Astrocyte (in vitro differentiated cells and primary cell): Measurements from ENCODE around the gene SRGAP1. TPM values are rescaled to one million over a fixed set of nuclear protein-coding genes. Genes with fewer than 3 reads are reported as not detected.

Experiments used
- DNase-seq: peaks from one replicate; pipeline ENCODE4 v3.0.0-alpha.2; 2010; ENCODE audit warnings: low read depth
- FAIRE-seq: peaks from 2 replicates; lab custom pipeline; 2011; peaks lifted over from hg19 to GRCh38; lab: Jason Lieb, UNC
- H2AFZ ChIP-seq: 2 replicates; pipeline ENCODE4 v1.6.0; 2012; ENCODE audit warnings: low read depth, low read length, inconsistent platforms
- H3K27ac ChIP-seq: 2 replicates; pipeline ENCODE4 v1.5.1; 2011; ENCODE audit warnings: low read depth, low read length, inconsistent platforms
- H3K27me3 ChIP-seq: 2 replicates; pipeline ENCODE4 v1.6.0; 2011; ENCODE audit warnings: low read length, inconsistent platforms; ENCODE audit not compliant: insufficient read depth
- H3K36me3 ChIP-seq: 2 replicates; pipeline ENCODE4 v1.5.1; 2011; ENCODE audit warnings: low read length, inconsistent platforms; ENCODE audit not compliant: insufficient read depth
- H3K4me1 ChIP-seq: 2 replicates; pipeline ENCODE4 v1.5.1; 2011; ENCODE audit warnings: low read length, inconsistent platforms; ENCODE audit not compliant: insufficient read depth
- H3K4me2 ChIP-seq: 2 replicates; pipeline ENCODE4 v1.6.0; 2012; ENCODE audit warnings: low read length, inconsistent platforms
- H3K4me3 ChIP-seq: 2 replicates; pipeline ENCODE4 v1.5.1; 2011; ENCODE audit warnings: low read depth, mild to moderate bottlenecking, low read length, inconsistent platforms; ENCODE audit not compliant: insufficient read depth
- H3K79me2 ChIP-seq: 2 replicates; pipeline ENCODE4 v1.6.0; 2012; ENCODE audit warnings: mild to moderate bottlenecking, low read length, inconsistent platforms; ENCODE audit not compliant: insufficient read depth
- H3K9ac ChIP-seq: 2 replicates; pipeline ENCODE4 v1.6.0; 2012; ENCODE audit warnings: mild to moderate bottlenecking, low read length, inconsistent platforms
- H3K9me3 ChIP-seq: 2 replicates; pipeline ENCODE4 v1.5.1; 2012; ENCODE audit warnings: low read depth, mild to moderate bottlenecking, low read length, inconsistent platforms; ENCODE audit not compliant: insufficient read depth
- H4K20me1 ChIP-seq: 2 replicates; pipeline ENCODE4 v1.6.0; 2012; ENCODE audit warnings: low read length, inconsistent platforms; ENCODE audit not compliant: insufficient read depth
- H3K27ac Mint-ChIP-seq: one replicate; pipeline ENCODE4 v1.8.0; 2021; ENCODE audit warnings: mild to moderate bottlenecking, mixed read lengths; ENCODE audit not compliant: unreplicated experiment
- H3K27me3 Mint-ChIP-seq: one replicate; pipeline ENCODE4 v1.8.0; 2021; ENCODE audit warnings: low read depth, mixed read lengths; ENCODE audit not compliant: unreplicated experiment
- H3K36me3 Mint-ChIP-seq: one replicate; pipeline ENCODE4 v1.8.0; 2021; ENCODE audit warnings: low read depth, mixed read lengths; ENCODE audit not compliant: unreplicated experiment
- H3K4me1 Mint-ChIP-seq: one replicate; pipeline ENCODE4 v1.8.0; 2021; ENCODE audit warnings: low read depth, mixed read lengths; ENCODE audit not compliant: unreplicated experiment
- H3K4me3 Mint-ChIP-seq: one replicate; pipeline ENCODE4 v1.8.0; 2021; ENCODE audit warnings: mild to moderate bottlenecking, moderate library complexity, mixed read lengths; ENCODE audit not compliant: unreplicated experiment
- H3K9me3 Mint-ChIP-seq: one replicate; pipeline ENCODE4 v1.8.0; 2021; ENCODE audit warnings: mild to moderate bottlenecking, mixed read lengths; ENCODE audit not compliant: unreplicated experiment
- EZH2 ChIP-seq: IDR thresholded peaks from 2 replicates; pipeline ENCODE4 v1.6.1; 2012; ENCODE audit warnings: mild to moderate bottlenecking, low read length, inconsistent platforms; ENCODE audit not compliant: insufficient read depth
- total RNA-seq: library from RNA; stranded (reverse); gene quantifications from 2 replicates; pipeline ENCODE4 v1.2.1, GENCODE V29; 2021
- TF ChIP-seq, protein P1 (sequence below): IDR thresholded peaks from 2 replicates; pipeline ENCODE4 v1.5.1; 2011; ENCODE audit warnings: low read depth, mild to moderate bottlenecking, inconsistent platforms, low read length, moderate library complexity; ENCODE audit not compliant: insufficient read depth

SRGAP1 gene
- total RNA-seq, 1 donor from 2014 or later, result 15.2 TPM

DNA sequence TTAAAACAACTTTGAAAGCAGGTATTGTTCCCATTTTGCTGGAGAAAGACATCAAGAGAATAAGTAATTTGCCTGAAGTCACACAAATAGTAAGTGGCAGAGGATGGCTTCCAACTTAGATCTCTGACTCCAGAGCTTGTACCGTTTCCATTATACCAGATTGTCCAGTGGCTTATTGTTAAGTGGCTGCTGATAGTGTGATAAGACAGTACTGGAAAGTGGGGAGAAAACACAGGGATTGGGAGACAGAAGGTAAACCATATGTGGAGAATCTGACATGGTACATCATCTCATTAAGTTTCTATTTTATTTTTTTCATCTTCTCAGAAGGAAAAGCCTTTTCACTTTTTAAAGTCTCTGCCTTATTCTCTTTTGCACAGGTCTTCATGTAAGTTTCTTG is 108.5 kb downstream of the SRGAP1 start:
- Histone ChIP-seq H3K4me3 (no peak overlapping the region), H3K27ac (no peak overlapping the region), H3K27me3 (no peaks in the 10 kb centered on the region), H3K9me3 (no peaks in the 10 kb centered on the region), H3K4me2 (no peak overlapping the region), H2AFZ (no peak overlapping the region), H3K4me1 (peaks cover 4% of the 10 kb centered on the region), H3K9ac (no peak overlapping the region), H4K20me1 (peaks cover 36% of the 10 kb centered on the region), H3K36me3 (no peaks in the 10 kb centered on the region), H3K79me2 (peaks cover 35% of the 10 kb centered on the region)
- FAIRE-seq, result no peak
- Mint-ChIP-seq H3K4me3 (no peak overlapping the region), H3K4me1 (peaks cover 8% of the 10 kb centered on the region), H3K27me3 (no peaks in the 10 kb centered on the region), H3K9me3 (no peaks in the 10 kb centered on the region), H3K27ac (no peak overlapping the region), H3K36me3 (no peaks in the 10 kb centered on the region)
- no peak for DNase-seq
- TF ChIP-seq, protein P1, sequence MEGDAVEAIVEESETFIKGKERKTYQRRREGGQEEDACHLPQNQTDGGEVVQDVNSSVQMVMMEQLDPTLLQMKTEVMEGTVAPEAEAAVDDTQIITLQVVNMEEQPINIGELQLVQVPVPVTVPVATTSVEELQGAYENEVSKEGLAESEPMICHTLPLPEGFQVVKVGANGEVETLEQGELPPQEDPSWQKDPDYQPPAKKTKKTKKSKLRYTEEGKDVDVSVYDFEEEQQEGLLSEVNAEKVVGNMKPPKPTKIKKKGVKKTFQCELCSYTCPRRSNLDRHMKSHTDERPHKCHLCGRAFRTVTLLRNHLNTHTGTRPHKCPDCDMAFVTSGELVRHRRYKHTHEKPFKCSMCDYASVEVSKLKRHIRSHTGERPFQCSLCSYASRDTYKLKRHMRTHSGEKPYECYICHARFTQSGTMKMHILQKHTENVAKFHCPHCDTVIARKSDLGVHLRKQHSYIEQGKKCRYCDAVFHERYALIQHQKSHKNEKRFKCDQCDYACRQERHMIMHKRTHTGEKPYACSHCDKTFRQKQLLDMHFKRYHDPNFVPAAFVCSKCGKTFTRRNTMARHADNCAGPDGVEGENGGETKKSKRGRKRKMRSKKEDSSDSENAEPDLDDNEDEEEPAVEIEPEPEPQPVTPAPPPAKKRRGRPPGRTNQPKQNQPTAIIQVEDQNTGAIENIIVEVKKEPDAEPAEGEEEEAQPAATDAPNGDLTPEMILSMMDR, result no peak
- TF ChIP-seq EZH2, result no peak

DNA sequence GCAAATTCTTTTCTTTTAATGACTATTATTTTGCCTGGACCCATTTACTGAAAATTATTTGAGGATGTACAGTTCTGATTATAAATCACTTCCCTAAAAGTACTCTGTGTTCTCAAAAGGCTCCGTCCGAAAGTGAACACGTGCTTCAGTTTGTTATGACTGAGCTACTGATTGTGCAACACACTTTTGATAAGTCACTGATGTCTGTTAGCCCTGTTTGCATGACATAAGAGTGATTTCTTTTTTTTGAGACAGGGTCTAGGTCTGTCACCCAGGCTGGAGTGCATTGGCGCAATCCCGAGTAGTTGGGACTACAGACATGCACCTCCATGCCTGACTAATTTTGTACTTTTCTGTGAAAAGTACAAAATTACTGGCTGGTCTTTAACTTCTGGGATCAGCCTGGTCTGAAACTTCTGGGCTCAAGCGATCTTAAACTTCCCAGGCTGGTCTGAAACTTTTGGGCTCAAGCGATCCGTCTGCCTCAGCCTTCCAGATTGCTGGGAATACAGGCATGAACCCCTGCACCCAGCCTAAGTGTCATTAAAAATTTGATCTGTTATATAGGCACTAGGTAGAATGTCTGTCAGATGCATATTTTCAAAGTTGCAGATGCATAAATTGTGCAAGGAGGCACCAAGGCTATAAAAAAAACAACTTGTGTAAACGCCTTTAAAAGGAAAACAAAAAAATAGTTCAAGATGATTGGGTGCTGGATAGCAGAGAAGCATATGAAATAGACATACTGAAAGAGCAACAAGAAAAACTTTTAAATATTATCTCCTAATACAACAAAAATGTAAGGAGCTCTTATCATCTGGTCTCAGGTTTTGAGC is 111.5 kb downstream of the SRGAP1 start:
- Histone ChIP-seq H3K79me2 (peaks cover 40% of the 10 kb centered on the region), H3K27ac (no peak overlapping the region), H4K20me1 (peaks cover 41% of the 10 kb centered on the region), H2AFZ (no peak overlapping the region), H3K4me2 (no peak overlapping the region), H3K27me3 (no peaks in the 10 kb centered on the region), H3K9me3 (no peaks in the 10 kb centered on the region), H3K36me3 (no peaks in the 10 kb centered on the region), H3K4me3 (no peak overlapping the region), H3K9ac (no peak overlapping the region), H3K4me1 (no peaks in the 10 kb centered on the region)
- Mint-ChIP-seq H3K4me3 (no peak overlapping the region), H3K27me3 (no peaks in the 10 kb centered on the region), H3K36me3 (no peaks in the 10 kb centered on the region), H3K4me1 (no peaks in the 10 kb centered on the region), H3K27ac (no peak overlapping the region), H3K9me3 (no peaks in the 10 kb centered on the region)
- no peak for DNase-seq
- FAIRE-seq, result no peak
- TF ChIP-seq EZH2, result no peak
- TF ChIP-seq, protein P1, result no peak

GRCh38 chr12:63957496-63957895 is 113.0 kb downstream of the SRGAP1 start:
- no peak for FAIRE-seq
- Mint-ChIP-seq H3K27ac (no peak overlapping the region), H3K36me3 (no peaks in the 10 kb centered on the region), H3K4me1 (no peaks in the 10 kb centered on the region), H3K4me3 (no peak overlapping the region), H3K27me3 (no peaks in the 10 kb centered on the region), H3K9me3 (no peaks in the 10 kb centered on the region)
- no peak for DNase-seq
- Histone ChIP-seq H3K27me3 (no peaks in the 10 kb centered on the region), H2AFZ (no peak overlapping the region), H3K4me3 (no peak overlapping the region), H3K36me3 (no peaks in the 10 kb centered on the region), H3K4me1 (no peaks in the 10 kb centered on the region), H3K9ac (no peak overlapping the region), H3K4me2 (no peak overlapping the region), H3K27ac (no peak overlapping the region), H3K9me3 (no peaks in the 10 kb centered on the region), H3K79me2 (peaks cover 40% of the 10 kb centered on the region), H4K20me1 (peaks cover 41% of the 10 kb centered on the region)
- TF ChIP-seq EZH2, result no peak
- TF ChIP-seq, protein P1, result no peak
